Endodermal cell (in vitro differentiated cells): Measurements from ENCODE around the gene ZNF681. TPM values are rescaled to one million over a fixed set of nuclear protein-coding genes. Genes with fewer than 3 reads are reported as not detected.
"Not testable (repeated sequence)": the region's sequence is repeated elsewhere in the genome, so short reads cannot be mapped to it uniquely, and the experiment has no call there.

Experiments used
- DNase-seq: peaks from one replicate; pipeline ENCODE4 v3.0.0-alpha.2; 2017
- H3K27ac ChIP-seq: 2 replicates; pipeline ENCODE4 v1.5.1; 2013; ENCODE audit warnings: mild to moderate bottlenecking, low read depth, low read length, moderate library complexity
- H3K27me3 ChIP-seq: 2 replicates; pipeline ENCODE4 v1.6.1; 2013; ENCODE audit warnings: mild to moderate bottlenecking, low read length, moderate library complexity; ENCODE audit not compliant: insufficient read depth, control insufficient read depth, poor library complexity, severe bottlenecking
- H3K36me3 ChIP-seq: 2 replicates; pipeline ENCODE4 v1.7.0; 2013; ENCODE audit warnings: mild to moderate bottlenecking, low read length, moderate library complexity; ENCODE audit not compliant: control insufficient read depth, insufficient read depth
- H3K4me1 ChIP-seq: one replicate; pipeline ENCODE4 v1.7.0; 2013; ENCODE audit warnings: low read length; ENCODE audit not compliant: control insufficient read depth, insufficient read depth
- H3K4me3 ChIP-seq: 2 replicates; pipeline ENCODE4 v1.5.1; 2013; ENCODE audit warnings: mild to moderate bottlenecking, low read length, moderate library complexity
- H3K9ac ChIP-seq: 2 replicates; pipeline ENCODE4 v1.6.1; 2013; ENCODE audit warnings: mild to moderate bottlenecking, low read length, moderate library complexity; ENCODE audit not compliant: poor library complexity, severe bottlenecking; ENCODE audit errors: extremely low read depth
- H3K9me3 ChIP-seq: 2 replicates; pipeline ENCODE4 v1.6.1; 2013; ENCODE audit warnings: mild to moderate bottlenecking, low read length, moderate library complexity; ENCODE audit not compliant: control insufficient read depth
- H3K27ac Mint-ChIP-seq: 2 replicates; pipeline ENCODE4 v1.8.0; 2020; ENCODE audit warnings: mixed read lengths
- H3K27me3 Mint-ChIP-seq: 2 replicates; pipeline ENCODE4 v1.8.0; 2021; ENCODE audit warnings: mild to moderate bottlenecking, mixed read lengths; ENCODE audit not compliant: insufficient read depth
- H3K36me3 Mint-ChIP-seq: 2 replicates; pipeline ENCODE4 v1.8.0; 2020; ENCODE audit warnings: low read depth, mixed read lengths
- H3K4me1 Mint-ChIP-seq: 2 replicates; pipeline ENCODE4 v1.8.0; 2020; ENCODE audit warnings: mixed read lengths
- H3K4me3 Mint-ChIP-seq: 2 replicates; pipeline ENCODE4 v1.8.0; 2020; ENCODE audit warnings: mild to moderate bottlenecking, moderate library complexity, mixed read lengths
- H3K9me3 Mint-ChIP-seq: 2 replicates; pipeline ENCODE4 v1.8.0; 2020; ENCODE audit warnings: mild to moderate bottlenecking, mixed read lengths
- WGBS, 2 experiments: methylation state at CpG; one replicate each; pipeline versions ENCODE4 v1.1.5 to v1.1.7; 2013; ENCODE audit warnings: missing lambda C conversion rate in 2 of 2, mixed read lengths in 1 of 2; ENCODE audit not compliant: insufficient coverage in 1 of 2, insufficient read length in 1 of 2; 5-methylcytosine and 5-hydroxymethylcytosine counted together
- total RNA-seq, 2 donors: library from RNA; stranded (reverse); fragmentation: NEBNext Ultra II Directional in 1 of 2; extraction: Animal tissue kit (Norgen Biotek cat#: 25700) in 1 of 2; gene quantifications; 2 replicates in 1 of 2; 3 replicates in 1 of 2; pipeline ENCODE4 v1.2.1, GENCODE V29; 2021
- TF ChIP-seq, protein P1 (sequence below): fragments of 200-600 bp; sonication (generic); conservative IDR thresholded peaks from 2 replicates; pipeline ENCODE4 v1.5.0; 2021; ENCODE audit warnings: antibody characterized with exemption, mild to moderate bottlenecking

The ZNF681 gene
- total RNA-seq, 2 donors from 2014 or later: 3.5 to 11.3 TPM

DNA sequence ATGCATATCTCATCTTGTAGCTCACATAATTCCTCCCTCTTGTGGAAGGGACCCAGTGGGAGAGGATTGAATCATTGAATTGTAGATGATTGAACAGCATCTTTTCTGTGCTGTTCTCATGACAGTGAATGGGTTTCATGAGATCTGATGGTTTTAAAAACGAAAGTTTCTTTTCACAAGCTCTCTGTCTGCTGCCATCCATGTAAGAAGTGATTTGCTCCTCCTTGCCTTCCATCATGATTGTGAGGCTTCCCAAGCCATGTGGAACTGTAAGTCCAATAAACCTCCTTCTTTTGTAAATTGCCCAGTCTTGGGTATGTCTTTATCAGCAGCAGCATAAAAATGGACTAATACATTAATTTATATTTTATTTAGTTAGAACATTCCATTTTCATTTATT lies 52.0 kb downstream of the ZNF681 start:
- Mint-ChIP-seq H3K27me3 (peaks cover 2% of the 10 kb centered on the region), H3K9me3 (peaks cover 9% of the 10 kb centered on the region), H3K36me3 (no peaks in the 10 kb centered on the region), H3K27ac (no peak overlapping the region), H3K4me1 (no peaks in the 10 kb centered on the region), H3K4me3 (no peak overlapping the region)
- H3K4me3 ChIP-seq: no peak overlapping the region
- no peak overlapping the region for H3K9ac ChIP-seq
- no peak for DNase-seq
- peaks cover 8% of the 10 kb centered on the region for H3K9me3 ChIP-seq
- H3K27me3 ChIP-seq: no peaks in the 10 kb centered on the region
- no peaks in the 10 kb centered on the region for H3K4me1 ChIP-seq
- H3K36me3 ChIP-seq: no peaks in the 10 kb centered on the region
- no peak overlapping the region for H3K27ac ChIP-seq
- 80 to 88% methylated on average over 1 of the region's 1 CpG for WGBS, 2 experiments
- TF ChIP-seq, protein P1, sequence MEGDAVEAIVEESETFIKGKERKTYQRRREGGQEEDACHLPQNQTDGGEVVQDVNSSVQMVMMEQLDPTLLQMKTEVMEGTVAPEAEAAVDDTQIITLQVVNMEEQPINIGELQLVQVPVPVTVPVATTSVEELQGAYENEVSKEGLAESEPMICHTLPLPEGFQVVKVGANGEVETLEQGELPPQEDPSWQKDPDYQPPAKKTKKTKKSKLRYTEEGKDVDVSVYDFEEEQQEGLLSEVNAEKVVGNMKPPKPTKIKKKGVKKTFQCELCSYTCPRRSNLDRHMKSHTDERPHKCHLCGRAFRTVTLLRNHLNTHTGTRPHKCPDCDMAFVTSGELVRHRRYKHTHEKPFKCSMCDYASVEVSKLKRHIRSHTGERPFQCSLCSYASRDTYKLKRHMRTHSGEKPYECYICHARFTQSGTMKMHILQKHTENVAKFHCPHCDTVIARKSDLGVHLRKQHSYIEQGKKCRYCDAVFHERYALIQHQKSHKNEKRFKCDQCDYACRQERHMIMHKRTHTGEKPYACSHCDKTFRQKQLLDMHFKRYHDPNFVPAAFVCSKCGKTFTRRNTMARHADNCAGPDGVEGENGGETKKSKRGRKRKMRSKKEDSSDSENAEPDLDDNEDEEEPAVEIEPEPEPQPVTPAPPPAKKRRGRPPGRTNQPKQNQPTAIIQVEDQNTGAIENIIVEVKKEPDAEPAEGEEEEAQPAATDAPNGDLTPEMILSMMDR: no peak

DNA sequence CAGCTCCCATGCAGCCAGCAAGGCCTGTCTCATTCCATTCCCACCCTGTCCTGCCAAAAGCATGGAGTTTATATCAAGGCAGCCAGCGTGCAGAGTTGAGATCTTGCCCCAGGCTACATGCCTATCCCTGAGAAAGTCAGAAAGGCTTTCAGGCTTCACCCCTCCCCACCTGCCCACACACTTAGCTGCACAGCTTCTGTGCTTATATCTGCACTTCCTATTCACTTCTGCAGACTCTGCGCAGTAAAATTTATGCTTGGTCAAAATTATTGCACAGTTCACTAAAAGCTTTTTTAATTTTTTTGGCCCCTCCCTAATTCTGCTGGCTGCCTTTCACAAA lies 59.2 kb downstream of the ZNF681 start:
- Mint-ChIP-seq H3K27ac (peak overlapping the region; percentile 3), H3K4me1 (peaks cover 26% of the 10 kb centered on the region), H3K4me3 (no peak overlapping the region), H3K9me3 (peaks cover 3% of the 10 kb centered on the region), H3K27me3 (no peaks in the 10 kb centered on the region), H3K36me3 (peaks cover 1% of the 10 kb centered on the region)
- H3K4me1 ChIP-seq: no peaks in the 10 kb centered on the region
- 86 to 88% methylated on average over 1 to 2 of the region's 2 CpGs for WGBS, 2 experiments
- TF ChIP-seq, protein P1: no peak
- no peak overlapping the region for H3K27ac ChIP-seq
- H3K36me3 ChIP-seq: no peaks in the 10 kb centered on the region
- no peak overlapping the region for H3K4me3 ChIP-seq
- no peak overlapping the region for H3K9ac ChIP-seq
- H3K27me3 ChIP-seq: no peaks in the 10 kb centered on the region
- H3K9me3 ChIP-seq: no peaks in the 10 kb centered on the region
- no peak for DNase-seq

GRCh38 chr19:23698711-23699520 lies 59.8 kb downstream of the ZNF681 start:
- Histone ChIP-seq H3K27ac (no peak overlapping the region), H3K36me3 (no peaks in the 10 kb centered on the region), H3K4me1 (no peaks in the 10 kb centered on the region), H3K27me3 (no peaks in the 10 kb centered on the region), H3K4me3 (no peak overlapping the region), H3K9me3 (peaks cover 4% of the 10 kb centered on the region), H3K9ac (no peak overlapping the region)
- Mint-ChIP-seq H3K36me3 (peaks cover 1% of the 10 kb centered on the region), H3K9me3 (peaks cover 3% of the 10 kb centered on the region), H3K4me1 (peaks cover 28% of the 10 kb centered on the region), H3K27me3 (no peaks in the 10 kb centered on the region), H3K4me3 (no peak overlapping the region), H3K27ac (peak overlapping the region; percentile 3)
- TF ChIP-seq, protein P1: no peak
- DNase-seq: no peak
- WGBS, 2 experiments: 75 to 91% methylated on average over 3 to 6 of the region's 6 CpGs

DNA sequence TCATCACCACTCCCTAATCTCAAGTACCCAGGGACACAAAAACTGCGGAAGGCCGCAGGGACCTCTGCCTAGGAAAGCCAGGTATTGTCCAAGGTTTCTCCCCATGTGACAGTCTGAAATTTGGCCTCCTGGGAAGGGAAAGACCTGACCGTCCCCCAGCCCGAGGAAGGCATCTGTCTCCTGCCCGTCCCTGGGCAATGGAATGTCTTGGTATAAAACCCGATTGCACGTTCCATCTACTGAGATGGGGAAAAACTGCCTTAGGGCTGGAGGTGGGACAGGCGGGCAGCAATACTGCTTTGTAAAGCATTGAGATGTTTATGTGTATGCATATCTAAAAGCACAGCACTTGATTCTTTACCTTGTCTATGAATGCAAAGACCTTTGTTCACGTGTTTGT lies 65.8 kb downstream of the ZNF681 start:
- H3K27ac Mint-ChIP-seq, H3K9me3 Mint-ChIP-seq, H3K36me3 Mint-ChIP-seq, H3K36me3 ChIP-seq, H3K9me3 ChIP-seq, H3K9ac ChIP-seq, H3K27me3 Mint-ChIP-seq, DNase-seq, H3K4me3 Mint-ChIP-seq, H3K4me1 ChIP-seq, H3K27me3 ChIP-seq, H3K4me3 ChIP-seq, H3K27ac ChIP-seq: not testable (repeated sequence)
- H3K4me1 Mint-ChIP-seq: peaks cover 18% of the 10 kb centered on the region
- WGBS, 2 experiments: 85 to 93% methylated on average over 2 to 6 of the region's 9 CpGs
